ENCODE data around the gene PLCH2.

PLCH2 gene

GRCh38 chr1:2520206-2520605 is 44.1 kb downstream of the PLCH2 start:
- Histone ChIP-seq H3K9ac (peak overlapping the region in 3 of 11 experiments; percentile 5 to 37 (median 27); a peak in 2 of 22 replicates), H3K27ac (peak overlapping the region in 1 of 11 experiments; percentile 49; a peak in 1 of 22 replicates), H3K4me3 (peak overlapping the region in 1 of 10 experiments; percentile 6; a peak in 1 of 20 replicates), H3K9me3 (replicated peaks in 1 of 11) (no peaks in the 10 kb centered on the region), H3K4me1 (peaks cover 18 to 91% (median 82%) of the 10 kb centered on the region in 10 experiments), H3K36me3 (peaks cover 52 to 78% (median 63%) of the 10 kb centered on the region in 11 experiments), H3K27me3 (no peaks in the 10 kb centered on the region), H4K20me1 (peaks cover 81 to 100% (median 98%) of the 10 kb centered on the region in 11 experiments), H3K4me2 (peak overlapping the region; percentile 7 to 87 (median 73); a peak in 20 of 22 replicates)
- no peak for TF ChIP-seq Cebpa-rat (IDR thresholded peaks at IDR 0.05)

- Histone ChIP-seq H3K4me2 (peak overlapping the region in 8 of 11 experiments; percentile 25 to 98 (median 58); a peak in 15 of 22 replicates), H3K4me3 (no peak overlapping the region), H3K27ac (no peak overlapping the region), H4K20me1 (peaks cover 87 to 100% (median 98%) of the 10 kb centered on the region in 11 experiments), H3K9me3 (replicated peaks in 1 of 11) (no peaks in the 10 kb centered on the region), H3K4me1 (peaks cover 21 to 97% (median 87%) of the 10 kb centered on the region in 10 experiments), H3K9ac (no peak overlapping the region), H3K27me3 (no peaks in the 10 kb centered on the region), H3K36me3 (peaks cover 46 to 72% (median 57%) of the 10 kb centered on the region in 11 experiments)
- no peak for TF ChIP-seq Cebpa-rat (IDR thresholded peaks at IDR 0.05)
Observed at GRCh38 chr1:2520806-2521205, 44.7 kb downstream of the PLCH2 start.

- Histone ChIP-seq H3K9ac (peak overlapping the region in 2 of 11 experiments; percentile 11 to 31; a peak in 3 of 22 replicates), H3K4me2 (peak overlapping the region in 7 of 11 experiments; percentile 20 to 98 (median 72); a peak in 12 of 22 replicates), H3K4me1 (peaks cover 27 to 91% (median 87%) of the 10 kb centered on the region in 10 experiments), H3K36me3 (peaks cover 32 to 58% (median 42%) of the 10 kb centered on the region in 11 experiments), H3K4me3 (no peak overlapping the region), H3K27me3 (peaks cover 6% of the 10 kb centered on the region in 11 experiments), H3K27ac (no peak overlapping the region), H3K9me3 (replicated peaks in 1 of 11) (no peaks in the 10 kb centered on the region), H4K20me1 (peaks cover 80 to 94% (median 90%) of the 10 kb centered on the region in 11 experiments)
- no peak for TF ChIP-seq Cebpa-rat (IDR thresholded peaks at IDR 0.05)
Observed at GRCh38 chr1:2522230-2522629, 46.1 kb downstream of the PLCH2 start.

GRCh38 chr1:2523191-2523890 is 47.3 kb downstream of the PLCH2 start:
- Histone ChIP-seq H3K36me3 (peaks cover 21 to 47% (median 31%) of the 10 kb centered on the region in 11 experiments), H4K20me1 (peaks cover 71 to 93% (median 89%) of the 10 kb centered on the region in 11 experiments), H3K9me3 (replicated peaks in 1 of 11) (no peaks in the 10 kb centered on the region), H3K27me3 (peaks cover 17 to 18% (median 17%) of the 10 kb centered on the region in 11 experiments), H3K27ac (peak overlapping the region in 3 of 11 experiments; percentile 6 to 48 (median 44); a peak in 3 of 22 replicates), H3K9ac (peak overlapping the region in 10 of 11 experiments; percentile 13 to 95 (median 90); a peak in 16 of 22 replicates), H3K4me3 (peak overlapping the region in 3 of 10 experiments; percentile 88 to 98 (median 92); a peak in 1 of 20 replicates), H3K4me2 (peak overlapping the region; percentile 93 to 100 (median 98)), H3K4me1 (peaks cover 29 to 86% (median 79%) of the 10 kb centered on the region in 10 experiments)
- no peak for TF ChIP-seq Cebpa-rat (IDR thresholded peaks at IDR 0.05)

GRCh38 chr1:2523891-2524609 is 48.0 kb downstream of the PLCH2 start:
- H4K20me1 ChIP-seq: peaks cover 64 to 92% (median 87%) of the 10 kb centered on the region in 11 experiments
- TF ChIP-seq Cebpa-rat (IDR thresholded peaks at IDR 0.05): no peak
- H3K27ac ChIP-seq: peak overlapping the region in 3 of 11 experiments; percentile 6 to 48 (median 16); a peak in 1 of 22 replicates
- peak overlapping the region in 9 of 11 experiments; percentile 80 to 95 (median 91); a peak in 20 of 22 replicates for H3K9ac ChIP-seq
- peaks cover 24 to 25% (median 24%) of the 10 kb centered on the region in 11 experiments for H3K27me3 ChIP-seq
- peaks cover 29 to 82% (median 74%) of the 10 kb centered on the region in 10 experiments for H3K4me1 ChIP-seq
- H3K9me3 ChIP-seq (replicated peaks in 1 of 11): no peaks in the 10 kb centered on the region
- H3K4me2 ChIP-seq: peak overlapping the region; percentile 93 to 100 (median 98)
- peaks cover 13 to 39% (median 24%) of the 10 kb centered on the region in 11 experiments for H3K36me3 ChIP-seq
- H3K4me3 ChIP-seq: peak overlapping the region in 8 of 10 experiments; percentile 85 to 100 (median 95); a peak in 10 of 20 replicates

GRCh38 chr1:2525572-2525919 is 49.5 kb downstream of the PLCH2 start:
- peak overlapping the region; percentile 85 to 100 (median 92) for H3K4me3 ChIP-seq
- peak overlapping the region; percentile 80 to 95 (median 90) for H3K9ac ChIP-seq
- TF ChIP-seq Cebpa-rat (IDR thresholded peaks at IDR 0.05): no peak
- H3K27ac ChIP-seq: peak overlapping the region; percentile 32 to 84 (median 77); a peak in 21 of 22 replicates
- peaks cover 39 to 40% (median 39%) of the 10 kb centered on the region in 11 experiments for H3K27me3 ChIP-seq
- H3K36me3 ChIP-seq: peaks cover 8 to 28% (median 12%) of the 10 kb centered on the region in 11 experiments
- H3K4me1 ChIP-seq: peaks cover 36 to 81% (median 74%) of the 10 kb centered on the region in 10 experiments
- peaks cover 54 to 93% (median 88%) of the 10 kb centered on the region in 11 experiments for H4K20me1 ChIP-seq
- H3K9me3 ChIP-seq (replicated peaks in 1 of 11): no peaks in the 10 kb centered on the region
- H3K4me2 ChIP-seq: peak overlapping the region; percentile 93 to 100 (median 98)

GRCh38 chr1:2525920-2526823 is 50.1 kb downstream of the PLCH2 start, which contains the start of gene PANK4:
TSS of gene PANK4 (minus strand) at chr1:2526596. CDS start at chr1:2526587, 9 bp downstream.
- H4K20me1 ChIP-seq: peaks cover 48 to 93% (median 88%) of the 10 kb centered on the region in 11 experiments
- H3K9ac ChIP-seq: peak within 1 kb of the TSS; percentile 80 to 95 (median 90)
- peak within 1 kb of the TSS; percentile 85 to 100 (median 92) for H3K4me3 ChIP-seq
- TF ChIP-seq Cebpa-rat (IDR thresholded peaks at IDR 0.05): no peak
- peak within 1 kb of the TSS; percentile 32 to 84 (median 79); a peak in 21 of 22 replicates for H3K27ac ChIP-seq
- H3K4me2 ChIP-seq: peak within 1 kb of the TSS; percentile 93 to 100 (median 98)
- peaks cover 42 to 81% (median 74%) of the 10 kb centered on the region in 10 experiments for H3K4me1 ChIP-seq
- no peaks in the 10 kb centered on the region for H3K9me3 ChIP-seq (replicated peaks in 1 of 11)
- H3K36me3 ChIP-seq: peaks cover 2 to 21% (median 6%) of the 10 kb centered on the region in 11 experiments; a peak in 21 of 22 replicates
- H3K27me3 ChIP-seq: peaks cover 45 to 46% (median 46%) of the 10 kb centered on the region in 11 experiments

All from BLaER1 treated with 17β-estradiol and CSF1 and Interleukin-3, amounts not matched to agents 10 nM and 100 nM (cell line).